Erythroblast (primary cell): ENCODE results near the gene SLC48A1.

ENCODE experiments used
- DNase-seq, 2 experiments: peaks; one replicate each; lab custom pipeline; 2025; lab: John Stamatoyannopoulos, UW
- GATA1 ChIP-seq: IDR thresholded peaks from 2 replicates; pipeline ENCODE4 v1.6.1; 2011; ENCODE audit warnings: low read depth, mild to moderate bottlenecking, control low read depth, low read length, moderate library complexity
- POLR2A ChIP-seq: IDR thresholded peaks from 2 replicates; pipeline ENCODE4 v1.6.1; 2011; ENCODE audit warnings: mild to moderate bottlenecking, low read length

SLC48A1 gene

DNA sequence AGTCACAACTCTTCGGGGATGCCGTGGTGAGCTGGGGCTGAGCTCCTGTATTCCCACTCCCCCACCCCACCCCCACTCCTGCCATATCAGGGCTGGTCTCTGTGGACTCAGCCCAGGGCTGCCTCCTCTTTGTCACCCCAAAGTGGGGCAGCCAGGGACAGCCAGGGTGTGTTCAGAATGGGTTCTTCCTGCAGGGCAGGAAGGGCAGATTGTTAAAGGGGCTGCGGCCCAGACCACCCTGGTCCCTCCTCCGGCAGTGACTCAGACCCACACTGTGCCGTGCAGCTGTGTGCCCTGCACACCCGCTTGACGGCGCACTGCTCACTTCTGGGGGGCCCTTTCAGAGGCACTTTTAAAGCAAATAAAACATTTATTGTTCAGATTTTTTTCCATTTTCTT is 9.3 kb downstream of the SLC48A1 start:
- no peak for DNase-seq
- TF ChIP-seq POLR2A (no peak), GATA1 (no peak)

DNA sequence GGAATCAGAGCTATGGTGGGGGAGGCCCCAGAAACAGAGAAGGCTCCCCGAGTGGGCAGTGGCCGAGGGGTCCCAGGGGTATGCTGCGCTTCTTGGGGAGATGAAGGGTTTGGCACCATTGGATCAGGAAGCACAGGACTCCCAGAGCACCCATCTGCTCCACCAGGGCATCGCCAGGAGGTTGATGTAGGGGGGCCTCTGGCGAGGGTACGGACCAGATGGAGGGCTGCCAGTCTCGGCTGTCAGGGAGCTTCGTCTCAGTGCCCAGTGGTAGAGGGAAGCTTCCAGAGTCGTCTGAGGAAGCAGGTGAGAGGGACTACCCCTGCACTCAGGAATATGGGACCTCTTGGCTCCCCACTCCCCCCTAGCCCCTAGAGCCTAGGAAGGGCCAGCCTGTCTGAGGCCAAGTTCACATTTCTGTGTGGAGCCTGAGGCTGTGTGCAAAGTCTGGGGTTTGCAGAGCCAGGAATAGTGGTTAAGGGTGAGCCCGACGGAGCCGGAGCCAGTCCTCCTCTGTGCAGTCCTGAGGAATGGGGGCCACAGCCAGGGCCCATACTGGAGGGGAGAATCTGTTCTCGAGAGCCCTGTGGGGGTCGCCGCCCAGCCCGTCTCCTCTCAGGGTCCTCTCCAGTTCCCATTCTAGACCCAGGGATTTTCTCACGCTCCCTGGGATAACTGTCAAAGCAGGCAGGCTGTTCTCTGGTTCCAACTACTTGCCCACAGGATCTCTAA is 10.2 kb downstream of the SLC48A1 start:
- TF ChIP-seq GATA1 = no peak
- TF ChIP-seq POLR2A = no peak
- DNase-seq = no peak

DNA sequence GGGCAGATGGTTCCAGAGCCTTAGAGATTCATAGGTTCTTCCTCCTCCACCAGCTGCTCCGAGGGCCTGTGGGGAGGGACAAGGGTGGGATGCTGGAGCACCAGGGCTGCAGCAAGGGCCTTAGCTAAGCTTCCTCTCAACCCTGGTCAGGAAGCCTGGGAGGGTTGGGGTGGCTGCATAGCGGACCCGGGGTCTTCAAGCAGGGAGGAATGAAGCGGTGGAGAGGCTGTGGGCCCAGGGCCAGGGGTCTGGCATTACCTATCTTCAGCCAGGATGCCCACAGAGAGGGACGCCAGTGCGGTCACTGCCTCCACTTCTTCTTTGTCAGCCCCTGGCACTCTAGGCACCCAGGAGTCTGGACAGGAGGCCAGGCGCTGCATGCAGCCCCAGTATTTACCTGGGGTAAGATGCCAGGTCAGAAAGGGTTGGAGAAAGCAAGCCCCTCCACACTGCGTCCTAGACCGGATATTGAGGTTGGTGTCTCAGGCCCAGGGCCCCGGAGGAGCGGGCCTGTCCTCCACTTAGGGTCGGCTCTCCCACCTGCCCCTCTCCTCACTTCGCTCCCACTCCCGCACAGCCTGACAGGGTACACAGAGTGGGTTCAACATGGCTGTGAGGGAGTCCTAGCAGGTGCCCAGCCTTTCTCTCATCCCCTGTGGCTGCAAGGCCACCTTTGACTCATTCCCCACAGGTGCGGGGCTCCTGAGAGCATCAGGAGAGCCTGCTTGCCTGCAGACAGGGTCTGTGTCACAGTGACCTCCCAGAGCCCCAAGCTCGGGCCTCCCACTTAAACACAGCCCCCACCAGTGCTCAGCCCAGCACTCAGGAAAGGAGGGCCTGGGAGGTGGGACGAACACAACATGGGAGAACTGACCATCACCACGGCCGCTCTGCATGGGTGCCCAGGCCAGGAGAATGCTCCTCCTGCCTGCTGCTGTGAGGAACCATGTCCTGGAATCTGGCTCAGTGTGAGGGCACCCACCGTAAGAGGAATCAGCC is 11.1 kb downstream of the SLC48A1 start:
- TF ChIP-seq GATA1 (no peak), POLR2A (no peak)

DNA sequence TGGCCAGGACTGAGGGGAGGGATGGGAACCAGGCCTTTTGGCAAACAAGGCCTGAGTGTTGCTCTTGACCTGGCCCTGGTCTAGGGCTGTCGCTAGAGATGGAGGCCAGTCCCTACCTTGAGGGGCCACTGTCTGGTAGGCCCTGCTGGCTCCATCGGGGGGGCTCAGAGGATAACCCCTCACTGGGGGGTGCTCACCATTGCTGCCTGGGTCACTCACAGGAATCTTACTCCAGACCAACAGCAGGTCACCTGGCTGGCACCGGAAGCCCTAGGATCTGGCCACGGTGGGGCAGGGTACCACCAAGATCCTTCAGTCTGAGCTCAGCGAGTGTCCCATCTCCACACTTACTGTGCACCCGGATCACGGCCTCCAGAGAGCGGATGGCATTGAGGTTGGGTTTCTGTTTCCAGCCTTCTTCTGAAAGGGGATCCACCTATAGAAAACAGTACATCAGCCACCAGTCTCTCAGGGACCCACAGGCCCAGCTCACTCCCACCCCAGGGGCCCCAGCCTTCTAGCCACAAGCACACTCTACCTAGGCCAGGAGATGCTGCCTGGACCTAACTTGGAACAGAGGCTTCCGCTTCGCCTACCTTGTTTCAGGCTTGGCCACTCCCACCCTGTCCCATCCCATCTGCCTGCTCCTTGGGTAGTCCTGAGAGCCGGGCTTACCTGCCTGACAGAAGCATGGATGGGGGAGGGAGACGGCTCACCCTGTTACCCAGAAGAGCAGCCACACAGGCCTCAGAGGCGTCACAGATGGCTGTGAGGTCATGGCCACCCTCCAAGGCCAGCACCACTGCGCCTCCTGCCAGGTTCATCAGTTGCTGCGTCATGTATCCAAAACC is 12.2 kb downstream of the SLC48A1 start:
- no peak for DNase-seq
- TF ChIP-seq POLR2A (no peak), GATA1 (no peak)

More for the DNA sequence above, 11.1 kb downstream of the SLC48A1 start:
- no peak for DNase-seq

DNA sequence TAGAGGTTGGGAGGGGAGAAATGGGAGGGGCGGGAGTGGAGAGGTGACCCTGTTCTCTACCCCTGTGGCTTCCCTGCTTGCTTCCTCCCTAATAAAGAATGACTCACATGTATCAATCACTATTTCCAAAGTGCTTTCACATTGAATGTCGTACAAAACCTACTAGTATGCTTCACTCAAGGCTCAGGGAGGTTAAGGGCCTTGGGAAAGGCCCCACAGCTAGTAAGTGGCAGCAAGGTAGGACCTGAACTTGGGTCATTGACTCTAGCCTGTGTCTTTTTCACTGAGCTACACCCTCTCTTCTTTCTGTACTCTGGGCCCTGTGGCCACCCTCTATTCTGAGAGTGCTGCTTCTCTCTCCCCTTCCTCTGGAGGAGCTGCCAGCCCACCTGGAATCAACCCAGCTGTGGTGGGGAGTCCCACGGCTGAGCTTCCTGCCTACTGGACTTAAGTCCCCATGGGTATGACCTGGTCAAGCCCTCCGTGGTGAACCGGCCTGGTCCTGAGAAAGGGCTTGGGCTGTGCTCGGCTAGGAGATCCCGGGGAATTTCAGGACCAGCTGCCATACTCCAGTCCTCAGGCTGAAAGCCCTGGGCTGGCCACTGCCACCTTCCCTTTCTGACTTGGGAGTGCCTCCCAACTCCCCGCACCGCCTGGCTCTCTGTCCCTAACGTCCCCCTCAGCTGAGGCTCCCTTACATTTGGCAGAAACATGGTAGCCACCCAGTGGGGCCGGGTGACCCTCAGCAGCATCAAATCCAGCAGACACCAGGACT is 13.0 kb downstream of the SLC48A1 start:
- DNase-seq = no peak

DNA sequence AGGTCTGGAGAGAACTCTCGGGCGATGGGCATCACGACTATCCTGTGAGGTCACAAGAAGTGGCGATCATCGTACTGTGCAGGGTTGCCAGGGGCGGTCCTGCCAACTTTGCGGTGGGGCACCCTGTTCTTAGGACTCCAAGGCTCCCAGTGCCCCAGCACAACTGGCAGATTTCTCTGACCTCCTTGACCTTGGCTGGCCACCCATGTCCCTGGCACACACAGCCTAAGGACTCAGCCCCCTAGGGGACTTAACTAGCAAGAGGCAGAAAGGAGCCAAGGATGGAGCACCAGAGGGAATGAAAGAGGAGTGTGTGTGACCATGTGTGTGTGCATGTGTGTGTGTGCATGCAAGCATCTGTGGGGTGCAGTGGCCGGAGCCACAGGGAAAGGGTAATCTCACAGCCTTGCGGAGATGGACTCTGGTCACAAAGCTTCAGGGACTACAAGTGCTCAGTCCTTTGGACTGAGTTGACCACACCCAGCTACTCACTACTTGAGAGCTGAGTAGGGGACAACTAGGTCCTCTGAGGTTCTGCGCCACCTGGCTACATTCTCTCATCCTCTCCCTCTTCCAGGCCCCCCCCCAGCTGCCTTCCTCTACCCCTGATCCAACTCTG is 13.7 kb downstream of the SLC48A1 start:
- DNase-seq = no peak
- TF ChIP-seq GATA1 (no peak), POLR2A (no peak)

More for the DNA sequence above, 13.0 kb downstream of the SLC48A1 start:
- TF ChIP-seq GATA1 (no peak), POLR2A (no peak)

DNA sequence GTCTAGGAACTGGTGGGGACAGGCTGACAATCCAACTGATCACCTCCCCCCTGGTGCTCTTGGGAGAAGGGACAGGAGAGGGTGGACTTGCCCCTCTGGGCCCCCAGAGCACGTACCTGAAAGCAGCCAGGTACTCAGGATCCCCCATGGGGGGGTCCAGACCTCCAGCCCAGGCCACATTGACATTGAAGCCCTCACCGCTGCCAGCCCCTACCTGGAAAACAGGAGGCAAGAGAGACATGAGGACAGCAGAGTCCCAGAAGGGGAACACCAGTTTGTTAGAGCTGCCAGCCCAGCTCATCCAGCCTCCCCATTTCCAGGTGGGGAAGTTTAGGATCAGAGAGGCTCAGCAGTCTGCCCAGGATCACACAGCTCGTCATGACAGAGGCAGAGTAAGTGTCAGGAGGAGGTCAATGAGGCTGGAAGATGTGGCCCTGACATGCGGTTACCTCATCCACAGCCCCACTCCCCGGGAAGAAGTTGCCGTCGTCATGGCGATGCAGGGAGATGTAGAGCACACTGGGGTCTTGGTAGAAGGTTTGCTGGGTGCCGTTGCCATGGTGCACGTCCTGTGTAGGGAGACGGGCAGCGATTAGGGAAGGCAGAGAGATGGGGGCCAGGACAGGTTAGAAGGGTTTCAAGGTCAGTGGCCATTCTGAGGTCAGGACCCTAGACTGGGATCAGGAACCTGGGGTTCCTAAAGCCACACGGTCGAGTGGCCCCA is 14.7 kb downstream of the SLC48A1 start:
- DNase-seq = no peak
- TF ChIP-seq POLR2A (no peak), GATA1 (no peak)

DNA sequence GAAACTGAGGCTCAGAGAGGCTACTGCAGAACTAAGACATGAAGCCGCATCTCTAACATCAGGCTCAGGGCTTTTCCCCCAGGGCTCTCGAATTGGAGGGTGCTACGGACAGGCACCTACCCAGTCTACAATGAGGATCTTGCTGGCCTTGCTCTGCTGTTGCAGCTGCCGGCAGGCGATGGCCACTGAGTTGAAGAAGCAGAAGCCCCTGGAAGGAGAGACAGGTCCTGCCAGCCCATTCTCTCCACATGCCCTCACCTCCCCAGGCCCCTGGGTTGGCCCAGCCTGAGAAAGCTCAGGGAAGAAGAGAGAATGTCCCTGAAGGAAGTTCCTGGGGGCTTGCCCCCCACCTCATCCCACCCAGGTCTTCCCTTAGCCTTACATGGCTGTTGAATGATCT is 16.1 kb downstream of the SLC48A1 start:
- no peak for DNase-seq
- TF ChIP-seq GATA1 = no peak
- peak; percentile 1 for TF ChIP-seq POLR2A

DNA sequence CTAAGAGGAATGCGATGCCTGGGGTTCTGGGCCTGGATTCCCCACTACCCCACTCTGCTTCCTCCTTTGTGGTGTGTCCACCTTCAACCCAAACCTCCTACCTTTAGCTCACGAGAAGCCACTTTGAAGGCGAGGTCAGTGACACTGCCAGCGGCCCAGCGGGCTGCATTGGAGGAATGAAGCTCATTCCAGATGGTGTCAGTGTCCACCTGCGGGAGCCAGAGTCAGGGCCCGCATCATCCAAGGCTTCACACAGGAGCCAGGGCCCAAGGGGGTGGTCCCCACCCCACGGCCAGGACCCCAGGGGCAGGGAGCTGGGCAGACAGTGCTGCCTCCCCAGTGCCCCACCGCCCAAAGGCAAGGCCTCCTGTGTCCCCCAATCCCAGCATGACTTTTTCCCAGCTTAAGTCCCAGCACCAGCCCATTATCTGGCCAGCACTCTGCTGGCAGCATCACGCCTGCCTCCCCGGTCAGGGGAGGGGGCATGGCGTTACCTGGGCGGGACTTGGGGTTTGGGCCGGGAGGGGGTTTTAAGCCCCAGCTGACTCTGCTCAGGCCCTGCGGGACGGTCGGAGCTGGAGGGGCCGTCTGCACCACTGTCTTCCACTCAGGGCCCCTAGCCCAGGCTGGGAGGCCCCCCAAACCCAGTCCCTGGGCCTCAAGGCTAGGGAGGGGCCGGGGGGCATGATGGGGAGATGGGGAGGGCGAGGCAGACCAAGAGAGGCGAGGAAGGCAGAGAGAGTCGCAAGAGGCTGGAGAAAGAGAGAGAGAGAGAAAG is 16.9 kb downstream of the SLC48A1 start:
- no peak for DNase-seq
- no peak for TF ChIP-seq GATA1
- TF ChIP-seq POLR2A = no peak

DNA sequence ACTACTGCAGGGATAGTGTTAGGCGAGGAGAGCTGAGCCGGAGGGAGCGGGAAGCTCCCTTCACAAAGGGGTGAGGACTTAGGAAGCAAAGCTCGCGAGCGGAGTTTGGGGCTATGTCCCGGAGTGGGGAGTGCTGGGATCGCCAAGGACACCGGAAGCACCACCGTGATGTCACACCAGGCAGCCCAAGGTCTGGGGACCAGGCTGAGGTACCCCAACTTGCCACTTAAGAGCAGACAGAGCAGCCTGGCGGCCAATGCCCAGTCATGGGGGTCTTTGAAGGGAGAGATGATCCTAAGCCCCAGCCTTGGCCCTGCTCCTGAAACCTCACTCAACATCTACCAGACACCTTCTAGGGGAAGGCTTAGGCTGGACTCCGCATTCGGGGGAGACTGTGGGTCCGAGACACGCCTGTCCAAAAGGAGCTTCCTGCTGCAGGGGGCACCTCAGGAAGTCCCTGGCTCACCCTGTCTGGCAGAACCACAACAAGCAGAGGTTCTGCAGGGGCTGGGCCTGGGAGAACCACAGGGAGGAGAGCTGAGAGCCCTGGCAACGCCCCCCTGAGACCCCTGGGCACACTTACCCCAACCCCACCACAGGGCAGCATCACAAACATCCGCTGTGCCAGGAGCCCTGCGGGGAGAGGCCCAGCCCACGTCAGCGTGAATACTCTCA is 17.8 kb downstream of the SLC48A1 start:
- TF ChIP-seq GATA1 (no peak), POLR2A (no peak)
- DNase-seq = no peak

DNA sequence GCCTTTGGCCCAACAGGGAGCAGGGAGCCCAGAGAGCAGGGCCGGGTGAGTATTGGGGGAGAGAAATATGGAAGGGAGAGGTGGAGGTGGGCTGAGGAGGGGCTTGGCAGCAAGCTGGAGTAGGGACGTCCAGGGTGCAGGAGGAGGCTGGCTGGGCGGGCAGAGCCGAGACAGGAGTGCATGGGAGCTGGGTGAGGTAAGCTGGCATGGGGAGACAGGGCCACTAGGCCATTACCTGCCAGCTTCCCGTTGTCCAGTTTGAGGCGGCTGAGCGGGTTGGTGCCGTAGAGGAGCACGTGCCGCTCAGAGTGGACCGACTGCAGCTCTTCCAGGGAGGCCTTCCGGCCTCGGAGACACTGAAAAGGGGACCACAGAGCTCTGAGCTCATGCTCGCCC is 18.3 kb downstream of the SLC48A1 start:
- no peak for DNase-seq
- TF ChIP-seq POLR2A (no peak), GATA1 (no peak)
